Muscle layer of colon (tissue), 2 donors: ENCODE results near the gene EPHA2.

ENCODE experiments used
- H3K27ac ChIP-seq: one replicate; pipeline ENCODE4 v1.7.0; 2013; ENCODE audit warnings: low read depth, mild to moderate bottlenecking, low read length, moderate library complexity
- H3K27me3 ChIP-seq, 2 donors: one replicate each; pipeline ENCODE4 v1.7.0; 2013; ENCODE audit warnings: low read length in 2 of 2, mild to moderate bottlenecking in 2 of 2; ENCODE audit not compliant: insufficient read depth in 2 of 2, control insufficient read depth in 1 of 2
- H3K36me3 ChIP-seq: one replicate; pipeline ENCODE4 v1.7.0; 2013; ENCODE audit warnings: mild to moderate bottlenecking, low read length; ENCODE audit not compliant: insufficient read depth
- H3K4me1 ChIP-seq: one replicate; pipeline ENCODE4 v1.7.0; 2013; ENCODE audit warnings: mild to moderate bottlenecking, low read length; ENCODE audit not compliant: insufficient read depth
- H3K4me3 ChIP-seq, 2 donors: one replicate each; pipeline ENCODE4 v1.7.0; 2013; ENCODE audit warnings: low read length in 2 of 2, low read depth in 1 of 2, mild to moderate bottlenecking in 1 of 2, moderate library complexity in 1 of 2
- H3K9ac ChIP-seq: one replicate; pipeline ENCODE4 v1.7.0; 2013; ENCODE audit warnings: low read length
- H3K9me3 ChIP-seq: one replicate; pipeline ENCODE4 v1.7.0; 2013; ENCODE audit warnings: mild to moderate bottlenecking, low read length
- donor health status: abdominal sarcoma.
- donor health status: Adenocarcinoma of cecum.

The EPHA2 gene

GRCh38 chr1:16195518-16195905 lies 39.6 kb upstream of the EPHA2 start:
- H3K4me1 ChIP-seq, result no peaks in the 10 kb centered on the region
- no peaks in the 10 kb centered on the region for H3K9me3 ChIP-seq
- no peaks in the 10 kb centered on the region for H3K36me3 ChIP-seq
- no peak overlapping the region for H3K4me3 ChIP-seq
- H3K27me3 ChIP-seq, result no peaks in the 10 kb centered on the region
- no peak overlapping the region for H3K9ac ChIP-seq
- H3K27ac ChIP-seq, result no peak overlapping the region

- no peaks in the 10 kb centered on the region for H3K9me3 ChIP-seq
Measured at GRCh38 chr1:16191916-16192546, 36.2 kb upstream of the EPHA2 start.

GRCh38 chr1:16191309-16191708 lies 35.4 kb upstream of the EPHA2 start:
- H3K27me3 ChIP-seq, result no peaks in the 10 kb centered on the region
- H3K4me3 ChIP-seq, result no peak overlapping the region
- H3K4me1 ChIP-seq, result peaks cover 6% of the 10 kb centered on the region
- H3K9me3 ChIP-seq, result no peaks in the 10 kb centered on the region
- no peak overlapping the region for H3K9ac ChIP-seq
- no peak overlapping the region for H3K27ac ChIP-seq
- no peaks in the 10 kb centered on the region for H3K36me3 ChIP-seq

More at GRCh38 chr1:16191916-16192546, 36.2 kb upstream of the EPHA2 start:
- peaks cover 6% of the 10 kb centered on the region for H3K4me1 ChIP-seq
- no peak overlapping the region for H3K9ac ChIP-seq
- no peaks in the 10 kb centered on the region for H3K36me3 ChIP-seq
- no peak overlapping the region for H3K4me3 ChIP-seq
- H3K27ac ChIP-seq, result no peak overlapping the region
- H3K27me3 ChIP-seq, result no peaks in the 10 kb centered on the region

- Histone ChIP-seq H3K27me3 (no peaks in the 10 kb centered on the region), H3K9me3 (no peaks in the 10 kb centered on the region), H3K4me3 (no peak overlapping the region)
Measured at GRCh38 chr1:16189921-16190621, 34.2 kb upstream of the EPHA2 start.

GRCh38 chr1:16189003-16189402 lies 33.1 kb upstream of the EPHA2 start:
- no peaks in the 10 kb centered on the region for H3K27me3 ChIP-seq
- H3K4me1 ChIP-seq, result peaks cover 6% of the 10 kb centered on the region
- H3K9me3 ChIP-seq, result no peaks in the 10 kb centered on the region
- H3K9ac ChIP-seq, result no peak overlapping the region
- H3K36me3 ChIP-seq, result no peaks in the 10 kb centered on the region
- H3K27ac ChIP-seq, result no peak overlapping the region
- H3K4me3 ChIP-seq, result no peak overlapping the region

More at GRCh38 chr1:16189921-16190621, 34.2 kb upstream of the EPHA2 start:
- Histone ChIP-seq H3K4me1 (peaks cover 6% of the 10 kb centered on the region), H3K27ac (no peak overlapping the region), H3K9ac (no peak overlapping the region), H3K36me3 (no peaks in the 10 kb centered on the region)

GRCh38 chr1:16187748-16188401 lies 32.0 kb upstream of the EPHA2 start:
- Histone ChIP-seq H3K27ac (no peak overlapping the region), H3K4me1 (peaks cover 6% of the 10 kb centered on the region), H3K36me3 (no peaks in the 10 kb centered on the region)

GRCh38 chr1:16186655-16187235 lies 30.9 kb upstream of the EPHA2 start:
- H3K9me3 ChIP-seq, result no peaks in the 10 kb centered on the region
- no peaks in the 10 kb centered on the region for H3K36me3 ChIP-seq
- no peaks in the 10 kb centered on the region for H3K27me3 ChIP-seq
- peaks cover 15% of the 10 kb centered on the region for H3K4me1 ChIP-seq
- H3K27ac ChIP-seq, result no peak overlapping the region
- H3K4me3 ChIP-seq, result no peak overlapping the region
- H3K9ac ChIP-seq, result no peak overlapping the region

More at GRCh38 chr1:16187748-16188401, 32.0 kb upstream of the EPHA2 start:
- Histone ChIP-seq H3K9me3 (no peaks in the 10 kb centered on the region), H3K4me3 (no peak overlapping the region), H3K9ac (no peak overlapping the region), H3K27me3 (no peaks in the 10 kb centered on the region)

- H3K27me3 ChIP-seq, result no peaks in the 10 kb centered on the region
- H3K4me3 ChIP-seq, result no peak overlapping the region
- H3K9me3 ChIP-seq, result no peaks in the 10 kb centered on the region
- H3K9ac ChIP-seq, result no peak overlapping the region
- no peaks in the 10 kb centered on the region for H3K36me3 ChIP-seq
- peaks cover 26% of the 10 kb centered on the region for H3K4me1 ChIP-seq
- H3K27ac ChIP-seq, result no peak overlapping the region
Measured at GRCh38 chr1:16184557-16185303, 28.9 kb upstream of the EPHA2 start.

- H3K9ac ChIP-seq, result no peak overlapping the region
Measured at GRCh38 chr1:16183765-16184556, 28.1 kb upstream of the EPHA2 start.

GRCh38 chr1:16183179-16183578 lies 27.3 kb upstream of the EPHA2 start:
- no peaks in the 10 kb centered on the region for H3K27me3 ChIP-seq
- H3K9ac ChIP-seq, result no peak overlapping the region
- H3K27ac ChIP-seq, result no peak overlapping the region
- no peaks in the 10 kb centered on the region for H3K9me3 ChIP-seq
- peaks cover 37% of the 10 kb centered on the region for H3K4me1 ChIP-seq
- H3K4me3 ChIP-seq, result no peak overlapping the region
- no peaks in the 10 kb centered on the region for H3K36me3 ChIP-seq

More at GRCh38 chr1:16183765-16184556, 28.1 kb upstream of the EPHA2 start:
- no peaks in the 10 kb centered on the region for H3K9me3 ChIP-seq
- H3K36me3 ChIP-seq, result no peaks in the 10 kb centered on the region
- H3K4me1 ChIP-seq, result peaks cover 30% of the 10 kb centered on the region
- H3K27ac ChIP-seq, result no peak overlapping the region
- no peaks in the 10 kb centered on the region for H3K27me3 ChIP-seq
- H3K4me3 ChIP-seq, result no peak overlapping the region
